Measurements from ENCODE around the gene SLC6A7.

Gene SLC6A7

DNA sequence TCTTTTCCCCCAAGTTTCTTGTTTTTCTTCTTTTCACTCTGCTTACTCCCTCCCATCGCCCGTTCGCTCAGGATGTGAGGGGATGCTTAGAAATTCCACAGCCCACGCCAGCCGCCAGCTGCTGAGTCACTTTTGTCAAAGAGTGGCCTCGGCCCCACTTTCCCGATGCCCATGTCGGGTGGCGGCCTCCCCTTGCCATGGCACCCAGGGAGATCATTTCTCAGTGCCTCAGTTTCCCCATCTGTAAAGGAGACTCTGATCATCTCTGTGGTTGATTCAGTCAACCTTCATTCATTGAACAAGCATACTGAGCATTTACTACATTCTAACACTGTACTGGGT is 33.9 kb upstream of the SLC6A7 start:
- no peak for DNase-seq

DNA sequence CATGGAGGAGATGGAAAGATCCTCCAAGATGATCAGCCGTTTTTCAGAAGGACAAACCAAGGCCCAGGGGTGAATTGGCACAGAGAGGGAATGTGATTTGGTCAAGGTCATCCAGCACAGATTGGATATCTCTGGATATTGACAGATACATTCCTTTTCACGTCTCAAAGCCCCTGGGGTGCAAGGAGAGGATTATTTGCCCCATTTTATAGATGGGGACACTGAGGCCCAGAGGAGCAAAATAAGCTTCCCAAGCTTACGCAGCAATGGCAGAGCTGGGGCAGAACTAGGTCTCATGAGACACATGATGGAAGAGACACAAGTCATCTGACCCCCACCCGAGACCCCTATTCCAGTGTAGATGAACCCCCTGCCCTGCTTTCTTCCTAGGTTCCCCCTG is 33.3 kb upstream of the SLC6A7 start:
- DNase-seq = no peak

DNA sequence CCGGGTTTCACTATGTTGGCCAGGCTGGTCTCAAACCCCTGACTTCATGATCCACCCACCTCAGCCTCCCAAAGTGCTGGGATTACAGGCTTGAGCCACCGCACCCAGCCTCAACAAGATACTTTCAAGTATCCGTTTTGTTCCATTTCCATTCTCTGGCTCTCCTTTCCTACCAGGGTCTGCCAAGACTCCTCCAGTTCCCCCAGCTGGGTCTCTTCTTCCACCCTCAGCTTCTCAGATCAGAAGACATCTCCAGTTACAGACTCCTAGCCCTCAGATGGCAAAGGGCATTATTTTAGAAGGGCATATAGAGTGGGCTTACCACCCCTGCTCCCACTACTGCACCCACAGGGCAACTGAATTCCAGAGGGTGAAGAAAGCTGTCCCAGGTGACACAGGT is 32.7 kb upstream of the SLC6A7 start:
- DNase-seq = no peak

DNA sequence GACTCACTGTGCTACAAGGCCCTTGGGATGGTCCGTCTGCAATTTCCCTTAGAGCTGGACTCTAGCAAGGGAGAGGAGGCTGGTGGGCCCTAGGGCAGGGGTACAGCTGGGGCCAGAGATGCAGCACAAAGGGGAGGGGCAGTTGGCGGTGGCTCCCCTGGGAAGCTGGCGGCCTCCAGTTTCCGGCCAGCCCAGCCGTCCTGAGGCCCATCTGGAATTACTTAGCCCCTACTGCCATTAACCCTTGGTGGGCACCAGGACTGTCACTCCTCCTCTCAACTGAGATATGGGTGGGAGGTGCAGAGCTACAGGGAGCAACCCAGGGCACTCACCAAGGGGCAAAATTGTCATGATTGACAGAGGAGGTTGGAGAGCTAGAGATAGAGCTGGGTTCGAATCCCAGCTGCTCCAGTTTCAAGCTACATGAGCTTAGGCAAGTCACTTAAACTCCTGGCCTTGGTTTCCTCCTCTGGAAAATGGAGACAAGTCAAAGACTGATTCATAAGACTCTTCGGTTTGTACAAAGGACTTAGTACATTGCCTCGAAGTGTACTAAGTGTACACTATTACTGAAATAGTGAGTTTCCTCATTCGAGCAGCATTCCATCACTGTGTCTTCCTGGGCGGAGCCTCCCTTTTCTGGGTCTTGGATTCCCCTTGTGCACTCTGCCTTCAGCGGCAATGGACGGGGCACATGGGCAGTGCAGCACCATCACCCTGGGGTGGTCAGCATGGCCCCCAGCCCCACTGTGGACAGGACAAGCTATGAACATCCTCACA is 31.5 kb upstream of the SLC6A7 start:
- DNase-seq = no peak

DNA sequence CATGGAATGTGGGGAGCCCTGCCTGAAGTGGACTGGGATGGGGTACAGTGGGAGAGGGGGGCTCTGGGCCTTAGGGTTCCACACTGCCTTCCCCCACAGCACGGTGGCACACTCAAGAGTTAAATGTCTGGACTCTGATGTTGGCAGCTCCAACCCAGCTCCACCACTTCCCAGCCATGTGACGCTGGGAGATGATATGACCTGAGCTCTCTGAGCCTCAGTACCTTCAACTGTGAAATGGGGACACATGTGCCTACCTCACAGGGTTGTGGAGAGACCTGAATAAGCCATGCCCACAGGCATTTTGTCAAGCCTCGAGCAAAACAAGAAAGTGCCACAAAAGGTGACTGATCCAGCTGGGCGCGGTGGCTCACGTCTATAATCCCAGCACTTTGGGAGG is 30.8 kb upstream of the SLC6A7 start:
- DNase-seq = no peak

DNA sequence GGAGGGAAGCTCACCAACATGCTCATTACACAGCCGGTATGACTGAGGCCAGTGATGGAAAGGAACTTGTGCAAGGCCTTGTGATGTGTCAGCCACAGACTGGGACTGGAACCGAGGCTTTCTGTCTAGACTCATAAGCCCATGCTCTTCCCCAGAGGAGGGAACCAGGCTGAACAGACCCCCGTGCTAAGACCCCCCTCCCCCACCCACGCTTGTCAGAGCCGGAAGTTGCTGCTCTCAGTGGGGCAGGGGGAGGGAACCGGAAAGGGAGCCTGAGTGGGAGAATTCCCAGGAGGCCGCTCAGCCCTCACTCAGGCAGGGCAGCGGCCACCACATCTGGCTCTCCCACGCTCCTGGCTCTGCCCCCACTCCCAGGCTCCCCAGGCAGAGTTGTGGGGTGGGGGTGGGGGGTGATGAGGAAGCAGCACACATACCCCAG is 30.1 kb upstream of the SLC6A7 start:
- DNase-seq = peak; percentile 46 to 74

DNA sequence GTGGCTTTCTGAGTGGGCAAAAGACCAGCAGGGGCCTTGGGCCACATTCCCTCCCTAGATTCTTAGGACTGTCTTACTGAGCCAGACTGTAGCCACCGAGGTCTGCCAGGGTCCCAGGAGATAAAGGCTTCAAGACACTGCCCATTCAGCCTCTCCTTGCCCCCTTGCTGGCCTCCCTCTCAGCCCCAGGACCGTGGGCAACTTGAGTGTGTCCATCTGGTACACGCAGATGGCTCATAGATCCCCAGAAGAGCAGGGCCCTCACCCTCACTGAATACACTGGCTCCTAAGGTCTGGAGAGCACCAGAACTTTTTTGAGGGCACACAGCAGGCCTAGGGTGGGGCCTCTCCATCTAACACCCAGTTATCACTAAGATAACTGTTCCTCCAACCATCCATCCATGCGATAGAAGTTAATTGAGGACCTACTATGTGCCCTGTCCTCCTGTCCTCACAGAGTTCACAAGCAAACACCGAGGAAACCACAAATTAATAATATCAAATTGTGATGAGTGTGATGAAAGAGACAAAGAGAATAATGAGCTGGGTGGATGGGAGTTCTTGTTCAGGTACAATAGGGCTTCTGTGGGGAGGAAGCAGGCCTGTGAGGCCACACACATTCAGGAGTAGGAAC is 29.3 kb upstream of the SLC6A7 start:
- DNase-seq = no peak

DNA sequence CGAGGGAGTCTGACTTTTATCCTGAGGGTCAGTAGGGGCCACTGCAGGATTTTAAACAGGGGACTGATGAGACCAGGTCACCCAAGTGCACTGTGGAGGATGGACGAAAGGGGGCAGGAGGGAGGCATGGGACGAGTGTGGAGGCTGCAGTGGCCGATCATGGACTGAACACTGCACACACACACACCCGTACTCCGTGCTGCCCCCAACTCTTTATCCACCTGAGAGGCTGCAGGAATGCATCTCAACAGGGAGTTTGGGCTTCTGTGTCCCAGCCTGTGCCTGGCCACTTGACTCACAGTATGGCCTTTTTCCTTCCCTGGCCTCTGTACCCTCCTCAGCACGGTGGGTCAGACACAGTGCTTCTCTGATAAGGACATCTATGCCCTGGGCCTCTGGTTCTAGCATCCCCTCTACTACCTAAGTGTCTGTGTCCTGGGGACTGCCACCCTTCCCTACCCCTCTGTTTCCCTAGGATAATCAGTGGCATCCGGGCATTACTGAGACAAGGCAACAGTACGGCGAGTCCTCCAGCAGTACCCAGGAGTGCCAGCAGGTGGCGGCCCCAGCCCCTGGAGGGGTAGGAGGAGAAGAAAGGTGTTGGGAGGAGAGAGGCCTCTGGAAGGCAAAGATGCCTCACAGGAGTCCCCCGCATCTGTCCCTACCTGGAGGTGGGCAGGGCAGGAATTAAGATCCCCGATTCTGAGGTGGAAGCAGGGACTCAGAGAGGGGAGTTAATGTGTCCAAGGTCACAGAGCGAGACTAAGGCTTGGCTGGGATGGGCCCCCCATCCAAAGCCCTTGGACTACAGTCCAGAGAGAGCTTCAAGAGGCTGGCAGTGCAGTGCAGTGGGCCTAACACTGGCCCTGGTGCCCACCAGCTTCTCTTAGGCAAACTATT is 28.4 kb upstream of the SLC6A7 start:
- DNase-seq = peak; percentile 68 to 77

DNA sequence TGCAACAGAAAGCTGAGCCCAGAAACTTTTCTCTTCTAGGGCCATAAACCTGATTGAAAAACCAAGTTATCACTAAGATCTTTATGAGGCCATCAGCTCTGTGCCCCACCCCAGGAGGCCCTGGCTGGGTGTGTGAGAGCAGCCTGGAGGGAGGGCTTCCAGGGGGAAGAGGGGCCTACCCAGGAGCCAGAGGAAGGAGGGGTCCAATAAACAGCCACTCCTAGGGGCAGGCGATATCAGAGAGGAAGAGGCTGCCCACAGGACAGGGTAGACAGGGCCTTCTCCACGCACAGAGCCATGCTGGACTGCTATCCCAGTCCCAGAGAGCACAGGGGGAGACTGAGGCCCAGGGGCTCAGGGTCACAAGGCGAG is 27.7 kb upstream of the SLC6A7 start:
- DNase-seq = no peak

DNA sequence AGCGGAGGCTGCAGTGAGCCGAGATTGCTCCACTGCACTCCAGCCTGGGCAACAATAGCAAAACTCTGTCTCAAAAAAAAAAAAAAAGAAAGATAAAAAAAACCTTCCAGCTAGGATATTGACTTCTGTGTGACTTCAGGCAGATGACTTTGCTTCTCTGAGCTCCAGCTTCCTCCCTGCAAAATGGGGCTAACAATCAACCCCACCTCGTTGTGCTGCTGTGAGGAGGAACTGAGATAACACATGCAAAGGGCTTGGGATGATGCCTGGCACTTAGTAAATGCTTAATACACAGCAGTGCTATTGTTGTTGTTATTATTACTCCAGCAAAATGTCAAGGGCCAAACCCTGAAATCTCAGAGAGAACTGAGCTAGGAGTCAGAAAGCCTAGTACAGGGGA is 26.8 kb upstream of the SLC6A7 start:
- no peak for DNase-seq

DNA sequence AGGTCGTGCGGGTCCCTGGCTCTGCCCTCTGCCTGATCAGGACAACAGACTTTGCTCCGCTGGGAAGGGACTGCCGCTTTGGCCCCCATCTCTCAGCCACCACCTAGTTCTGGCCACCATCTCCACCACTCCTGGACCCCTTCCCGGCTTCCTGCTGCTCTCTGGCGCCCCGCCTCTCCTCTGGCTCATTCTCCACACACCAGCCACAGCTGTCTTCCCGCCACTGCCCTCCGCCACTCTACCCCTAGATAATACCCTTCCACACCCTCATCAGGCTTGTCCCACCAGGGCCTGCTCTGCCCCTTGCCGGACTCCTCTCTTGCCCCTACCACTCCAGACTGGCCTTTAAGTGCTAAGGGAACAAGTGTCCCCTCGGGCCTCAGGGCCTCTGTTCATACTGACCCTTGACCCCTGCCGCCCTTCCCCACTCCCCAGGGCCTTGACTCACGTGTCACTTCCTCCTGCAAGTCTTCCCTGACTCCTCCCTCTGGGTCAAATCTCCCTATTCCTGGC is 26.3 kb upstream of the SLC6A7 start:
- DNase-seq = no peak

DNA sequence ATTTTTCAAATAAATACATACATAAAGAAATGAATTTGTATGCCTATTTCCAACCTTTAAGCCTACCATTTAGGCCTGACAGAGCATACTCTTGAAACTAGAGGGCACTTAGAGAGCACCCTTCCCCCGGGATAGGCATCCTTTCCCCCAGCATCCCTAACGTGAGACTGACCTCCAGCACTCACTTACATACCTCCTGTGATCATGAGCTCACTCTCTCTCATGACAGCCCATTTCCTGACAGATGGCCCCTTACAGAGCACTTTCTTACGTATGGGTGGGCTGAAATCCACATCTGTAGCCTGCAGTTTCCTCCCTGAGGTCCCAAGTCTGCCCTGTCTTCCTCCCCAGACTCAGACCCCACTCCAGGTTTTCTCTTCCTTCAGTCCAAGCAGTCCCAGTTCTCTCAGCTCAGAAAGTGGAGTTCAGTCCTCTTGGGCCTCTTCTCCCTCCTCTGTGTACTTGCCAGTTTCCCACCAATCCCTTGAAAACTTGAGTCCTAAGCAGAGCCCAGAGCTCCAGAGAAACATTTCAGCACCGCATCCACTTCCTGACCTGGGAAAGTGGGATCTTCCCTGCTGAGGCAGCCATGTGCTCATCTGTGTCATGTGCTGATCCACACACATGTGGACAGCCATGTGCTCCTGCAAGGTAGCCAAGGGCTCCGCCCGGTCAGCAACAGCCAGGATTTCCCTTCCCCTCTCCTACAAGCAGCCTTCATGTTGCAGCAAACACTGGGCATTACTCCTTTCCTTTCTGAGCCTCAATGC is 25.5 kb upstream of the SLC6A7 start:
- no peak for DNase-seq

DNA sequence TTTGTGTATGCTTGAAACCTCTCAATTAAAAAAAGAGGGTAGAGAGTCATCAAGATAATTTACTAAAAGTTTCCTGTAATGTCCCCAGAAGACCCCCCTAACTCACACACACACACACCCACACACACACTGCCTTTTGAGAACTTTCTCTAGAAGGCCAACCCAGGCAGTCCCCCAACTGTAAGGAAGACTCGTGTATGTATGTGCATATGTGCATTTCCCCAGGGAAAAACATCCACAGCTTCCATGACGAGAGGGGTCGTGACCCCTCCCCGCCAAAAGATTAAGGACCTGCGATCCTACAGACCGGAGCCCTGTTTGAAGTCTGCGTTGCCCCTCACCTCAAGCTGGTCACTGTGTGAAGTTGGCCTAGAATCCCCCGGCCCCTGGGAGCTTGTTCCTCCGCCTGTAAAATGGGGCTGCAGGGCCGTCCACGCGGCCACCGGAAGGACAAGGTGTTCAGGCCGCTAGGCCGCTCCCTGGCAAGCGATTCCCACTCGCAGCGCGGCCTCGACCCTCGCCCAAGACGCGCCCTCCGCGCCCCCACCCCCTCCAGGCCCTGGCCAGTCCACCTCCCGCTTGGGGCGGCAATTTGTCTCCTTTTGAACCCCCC is 23.7 kb upstream of the SLC6A7 start:
- no peak for DNase-seq

DNA sequence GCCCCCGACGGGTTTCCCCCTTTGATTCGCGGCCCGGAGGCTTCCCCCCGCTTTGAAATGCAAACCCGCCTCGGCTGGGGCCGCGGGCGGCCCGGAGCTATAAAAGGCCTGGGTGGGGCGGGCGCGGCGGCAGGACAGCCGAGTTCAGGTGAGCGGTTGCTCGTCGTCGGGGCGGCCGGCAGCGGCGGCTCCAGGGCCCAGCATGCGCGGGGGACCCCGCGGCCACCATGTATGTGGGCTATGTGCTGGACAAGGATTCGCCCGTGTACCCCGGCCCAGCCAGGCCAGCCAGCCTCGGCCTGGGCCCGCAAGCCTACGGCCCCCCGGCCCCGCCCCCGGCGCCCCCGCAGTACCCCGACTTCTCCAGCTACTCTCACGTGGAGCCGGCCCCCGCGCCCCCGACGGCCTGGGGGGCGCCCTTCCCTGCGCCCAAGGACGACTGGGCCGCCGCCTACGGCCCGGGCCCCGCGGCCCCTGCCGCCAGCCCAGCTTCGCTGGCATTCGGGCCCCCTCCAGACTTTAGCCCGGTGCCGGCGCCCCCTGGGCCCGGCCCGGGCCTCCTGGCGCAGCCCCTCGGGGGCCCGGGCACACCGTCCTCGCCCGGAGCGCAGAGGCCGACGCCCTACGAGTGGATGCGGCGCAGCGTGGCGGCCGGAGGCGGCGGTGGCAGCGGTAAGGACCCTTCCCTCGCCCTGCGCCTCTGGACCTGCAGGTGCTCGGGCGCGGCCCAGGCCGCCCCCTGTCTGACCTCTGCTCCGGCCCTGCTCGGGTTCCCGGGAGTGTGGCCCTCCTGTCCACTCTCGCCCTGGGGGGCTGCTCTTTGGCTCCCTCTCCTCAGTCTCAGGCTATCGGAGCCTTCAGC is 23.0 kb upstream of the SLC6A7 start, which contains the start of gene CDX1:
Gene CDX1, plus strand, starts transcription at position 129 of the 862 bp plus-strand sequence. Its CDS starts 99 bp downstream, at position 228.
- no peak for DNase-seq

DNA sequence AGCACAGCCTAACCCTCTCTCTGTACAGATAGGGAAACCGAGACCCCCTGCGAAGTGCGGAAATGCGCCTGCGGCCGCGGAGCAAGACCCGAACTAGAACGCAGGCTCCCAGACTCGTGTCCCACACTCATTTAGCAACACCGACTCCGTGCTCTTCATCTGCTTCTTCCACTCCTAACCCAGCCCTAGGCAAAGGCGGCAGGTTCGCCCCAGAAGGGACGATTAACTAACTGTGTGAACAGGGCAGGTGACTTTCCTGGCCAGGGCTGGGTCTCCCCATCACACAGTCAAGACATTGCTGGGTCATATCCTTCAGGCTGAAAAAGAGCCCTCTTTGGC is 22.4 kb upstream of the SLC6A7 start:
- DNase-seq = no peak

DNA sequence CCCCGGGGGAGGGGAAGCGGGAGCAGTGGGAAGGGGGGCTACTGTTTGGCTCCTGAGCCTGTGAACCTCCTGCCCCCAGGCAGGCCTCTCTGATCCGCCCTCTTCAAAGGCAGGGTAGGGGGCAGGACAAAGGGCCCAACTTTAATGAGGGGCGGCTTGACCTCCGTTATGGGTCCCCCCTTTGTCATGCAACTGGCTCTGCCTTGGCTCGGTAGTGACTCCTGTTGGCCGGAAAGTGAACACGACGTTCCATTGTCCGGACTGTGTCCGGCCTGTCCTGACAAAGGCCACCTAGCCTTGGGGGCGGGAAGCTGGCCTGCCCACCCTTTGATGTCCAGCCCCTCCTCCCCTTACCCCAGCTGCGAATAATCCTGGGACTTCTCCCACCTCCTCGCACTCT is 22.0 kb upstream of the SLC6A7 start:
- no peak for DNase-seq

DNA sequence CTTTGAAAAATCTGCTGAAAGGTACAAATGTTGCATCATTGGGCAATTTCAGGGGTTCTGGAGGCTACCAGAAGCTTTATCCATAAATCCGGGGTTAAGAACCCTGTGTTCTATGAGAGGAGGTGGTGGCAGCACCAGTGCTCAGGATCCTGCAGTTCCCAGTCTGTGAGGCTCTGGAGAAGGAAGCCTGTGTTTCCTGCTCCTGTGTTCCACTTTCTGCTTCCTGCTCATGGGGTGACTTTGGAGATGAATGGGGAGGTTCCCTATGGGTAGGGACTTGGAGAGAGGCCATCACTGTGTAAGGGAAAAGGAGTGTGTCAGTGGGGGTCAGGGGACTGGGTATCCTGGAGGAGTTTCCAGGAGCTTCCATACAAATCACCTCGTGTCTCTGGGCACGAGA is 21.0 kb upstream of the SLC6A7 start:
- no peak for DNase-seq

DNA sequence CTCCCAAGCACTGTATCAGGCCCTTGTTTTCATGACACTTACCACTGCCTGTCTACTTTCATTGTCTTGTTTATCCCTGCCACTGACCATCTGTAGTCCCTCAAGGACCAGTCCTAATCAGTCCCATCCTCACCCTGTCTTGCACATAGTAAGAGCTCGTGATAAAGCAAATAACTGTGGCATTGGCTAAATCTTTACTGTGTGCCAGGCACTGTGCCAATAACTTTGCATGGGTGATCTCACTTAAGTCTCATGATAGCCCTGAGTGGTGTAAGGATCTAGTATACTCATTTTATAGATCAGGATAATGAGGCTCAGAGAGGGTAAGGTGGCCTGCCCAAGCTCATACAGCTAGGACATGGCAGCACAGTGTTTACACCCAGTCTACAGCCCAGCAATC is 17.7 kb upstream of the SLC6A7 start:
- no peak for DNase-seq

DNA sequence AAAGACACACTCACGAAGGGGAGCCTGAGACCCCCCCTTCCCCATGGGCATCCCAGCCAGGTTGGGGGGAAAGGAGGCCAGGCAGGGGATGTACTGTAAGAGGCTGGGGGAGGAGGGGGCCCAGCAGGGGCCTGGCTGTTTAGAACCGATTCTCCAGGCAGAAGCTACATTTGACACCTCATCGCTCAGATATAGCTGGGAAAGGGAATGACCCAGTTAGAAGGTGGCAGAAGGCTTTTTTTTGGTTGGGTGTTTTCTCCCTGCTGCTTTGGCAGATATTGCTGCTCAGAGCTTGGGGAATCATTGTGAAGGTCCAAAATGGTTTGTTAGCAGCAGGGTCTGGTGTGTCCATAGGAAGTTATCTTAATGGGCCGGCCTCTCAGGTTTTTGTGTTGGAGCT is 17.3 kb upstream of the SLC6A7 start:
- no peak for DNase-seq

DNA sequence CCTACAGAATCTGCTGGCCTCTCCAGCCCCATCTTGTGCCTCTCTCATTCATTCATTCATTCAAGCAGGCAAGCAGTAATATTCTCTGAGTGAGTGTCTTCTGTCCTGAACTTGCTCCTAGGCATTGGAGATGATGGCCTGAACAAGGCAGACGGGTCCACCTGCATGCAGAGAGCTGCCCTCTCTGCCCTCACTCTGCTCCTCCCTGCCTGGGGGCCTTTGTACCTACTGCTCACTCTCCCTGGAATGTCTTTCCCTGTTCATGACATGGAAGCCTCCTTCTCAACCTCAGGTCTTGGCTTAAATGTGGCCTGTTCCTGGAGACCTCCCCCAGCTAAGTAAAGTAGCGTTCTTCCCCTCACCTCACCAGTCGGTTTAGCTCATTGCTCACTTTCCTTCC is 16.7 kb upstream of the SLC6A7 start:
- no peak for DNase-seq

DNA sequence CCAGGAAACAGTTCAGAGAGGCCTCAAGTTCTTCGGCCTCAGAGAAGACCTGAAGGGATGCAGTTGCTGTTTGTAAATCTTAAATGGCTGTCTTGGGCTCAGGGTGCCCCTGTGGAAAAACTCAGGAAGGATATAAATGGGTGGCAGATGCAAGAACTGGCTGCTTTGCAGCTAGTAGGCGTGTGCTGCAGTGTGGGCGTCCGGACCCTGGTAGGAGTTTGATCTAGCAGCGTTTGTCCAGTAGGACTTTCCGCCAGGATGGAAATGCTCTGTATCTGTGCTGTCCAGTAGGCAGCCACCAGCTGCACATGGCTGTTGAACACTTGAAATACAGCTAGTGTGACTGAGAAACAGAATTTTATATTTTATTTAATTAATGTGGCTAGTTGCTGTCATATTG is 15.6 kb upstream of the SLC6A7 start:
- DNase-seq = no peak

Data from inflammatory macrophage (primary cell).